C4-2B (cell line): ENCODE measurements around the gene BPGM.

Experiments used
- ZFX ChIP-seq: fragments of 450-650 bp; IDR thresholded peaks from 2 replicates; pipeline ENCODE4 v1.6.1; 2017
- TF ChIP-seq, protein P1 (sequence below): fragments of 450-650 bp; conservative IDR thresholded peaks from 2 replicates; pipeline ENCODE4 v1.5.1; 2017; ENCODE audit warnings: mild to moderate bottlenecking

- TF ChIP-seq, protein P1, sequence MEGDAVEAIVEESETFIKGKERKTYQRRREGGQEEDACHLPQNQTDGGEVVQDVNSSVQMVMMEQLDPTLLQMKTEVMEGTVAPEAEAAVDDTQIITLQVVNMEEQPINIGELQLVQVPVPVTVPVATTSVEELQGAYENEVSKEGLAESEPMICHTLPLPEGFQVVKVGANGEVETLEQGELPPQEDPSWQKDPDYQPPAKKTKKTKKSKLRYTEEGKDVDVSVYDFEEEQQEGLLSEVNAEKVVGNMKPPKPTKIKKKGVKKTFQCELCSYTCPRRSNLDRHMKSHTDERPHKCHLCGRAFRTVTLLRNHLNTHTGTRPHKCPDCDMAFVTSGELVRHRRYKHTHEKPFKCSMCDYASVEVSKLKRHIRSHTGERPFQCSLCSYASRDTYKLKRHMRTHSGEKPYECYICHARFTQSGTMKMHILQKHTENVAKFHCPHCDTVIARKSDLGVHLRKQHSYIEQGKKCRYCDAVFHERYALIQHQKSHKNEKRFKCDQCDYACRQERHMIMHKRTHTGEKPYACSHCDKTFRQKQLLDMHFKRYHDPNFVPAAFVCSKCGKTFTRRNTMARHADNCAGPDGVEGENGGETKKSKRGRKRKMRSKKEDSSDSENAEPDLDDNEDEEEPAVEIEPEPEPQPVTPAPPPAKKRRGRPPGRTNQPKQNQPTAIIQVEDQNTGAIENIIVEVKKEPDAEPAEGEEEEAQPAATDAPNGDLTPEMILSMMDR, result no peak
- no peak for TF ChIP-seq ZFX
Observed at GRCh38 chr7:134660242-134660785, 13.7 kb downstream of the BPGM start.
